HepG2 (cell line): ENCODE data around the gene PTS. TPM values are rescaled to one million over a fixed set of nuclear protein-coding genes. Genes with fewer than 3 reads are reported as not detected.

Source experiments
- ATM ChIP-seq: fragments of 450-650 bp; IDR thresholded peaks from 2 replicates; pipeline ENCODE4 v1.7.1; 2017; ENCODE audit warnings: mild to moderate bottlenecking, borderline replicate concordance
- HNRNPUL1 ChIP-seq: fragments of 200-400 bp; formaldehyde crosslinking; IDR thresholded peaks from 2 replicates; pipeline ENCODE4 v1.6.1; 2017; ENCODE audit warnings: low read depth, mild to moderate bottlenecking, low read length, moderate library complexity
- KDM1A ChIP-seq: IDR thresholded peaks from 2 replicates; pipeline ENCODE4 v1.6.1; 2016; ENCODE audit warnings: missing compliant biosample characterization
- MTF2 ChIP-seq: sonication (generic); formaldehyde crosslinking; IDR thresholded peaks from 2 replicates; pipeline ENCODE4 v1.5.0; 2020; ENCODE audit warnings: missing genetic modification reagents, borderline replicate concordance
- NKX3-1 ChIP-seq: sonication (generic); formaldehyde crosslinking; IDR thresholded peaks from 2 replicates; pipeline ENCODE4 v1.5.0; 2020; ENCODE audit warnings: missing genetic modification reagents
- RCOR2 ChIP-seq: IDR thresholded peaks from 2 replicates; pipeline ENCODE4 v1.6.1; 2016; ENCODE audit warnings: missing biosample characterization, missing genetic modification reagents
- SMAD9 ChIP-seq: sonication (generic); formaldehyde crosslinking; IDR thresholded peaks from 2 replicates; pipeline ENCODE4 v1.5.1; 2020; ENCODE audit warnings: mild to moderate bottlenecking, missing genetic modification reagents
- THYN1 ChIP-seq: sonication (generic); formaldehyde crosslinking; IDR thresholded peaks from 2 replicates; pipeline ENCODE4 v1.8.1; 2023; ENCODE audit warnings: low read depth, mild to moderate bottlenecking, moderate library complexity, missing genetic modification reagents, borderline replicate concordance
- WIZ ChIP-seq: sonication (generic); formaldehyde crosslinking; IDR thresholded peaks from 2 replicates; pipeline ENCODE4 v1.5.1; 2020; ENCODE audit warnings: mild to moderate bottlenecking, missing genetic modification reagents
- ZFP62 ChIP-seq: sonication (generic); formaldehyde crosslinking; IDR thresholded peaks from 2 replicates; pipeline ENCODE4 v1.4.0; 2020; ENCODE audit warnings: missing genetic modification reagents
- ZFP90 ChIP-seq: sonication (generic); formaldehyde crosslinking; IDR thresholded peaks from 2 replicates; pipeline ENCODE4 v1.8.0; 2022; ENCODE audit warnings: missing genetic modification reagents, mild to moderate bottlenecking, inconsistent platforms, borderline replicate concordance
- ZNF337 ChIP-seq: sonication (generic); formaldehyde crosslinking; IDR thresholded peaks from 2 replicates; pipeline ENCODE4 v1.5.1; 2020; ENCODE audit warnings: missing genetic modification reagents, low read depth, mild to moderate bottlenecking, borderline replicate concordance
- ZNF75D ChIP-seq: sonication (generic); formaldehyde crosslinking; IDR thresholded peaks from 2 replicates; pipeline ENCODE4 v1.8.1; 2023; ENCODE audit warnings: missing genetic modification reagents, mild to moderate bottlenecking, borderline replicate concordance
- ZSCAN31 ChIP-seq: sonication (generic); formaldehyde crosslinking; IDR thresholded peaks from 2 replicates; pipeline ENCODE4 v1.5.0; 2020; ENCODE audit warnings: low read depth, mild to moderate bottlenecking, missing genetic modification reagents
- polyA plus RNA-seq, 8 experiments: library from polyadenylated mRNA; depleted of rRNA in 3 of 8; stranded (reverse) in 7 of 8; unstranded in 1 of 8; fragments of >200 nt; fragmentation: Illumina TruSeq in 4 of 8; extraction: Trizol in 4 of 8; gene quantifications; 2 replicates each; pipeline versions ENCODE4 v1.2.1 to v1.2.3, GENCODE V29; 2011 to 2016; ENCODE audit warnings: low read depth in 4 of 8, missing spikeins in 1 of 8, mixed read lengths in 1 of 8; ENCODE audit not compliant: insufficient read depth in 1 of 8
- total RNA-seq, 5 experiments: library from RNA; depleted of rRNA; stranded (reverse); fragments of >200 nt; fragmentation: Illumina TruSeq; extraction: Trizol; gene quantifications; 2 replicates each; pipeline ENCODE4 v1.2.3, GENCODE V29; 2016; ENCODE audit warnings: low read depth in 1 of 5
- TF ChIP-seq, protein P1 (sequence below): sonication (generic); formaldehyde crosslinking; IDR thresholded peaks from 2 replicates; pipeline ENCODE4 v1.4.0; 2020; ENCODE audit warnings: missing genetic modification reagents
- TF ChIP-seq, protein P2 (sequence below), 2 experiments: IDR thresholded peaks; 2 replicates each; pipeline ENCODE4 v1.6.1; 2011 to 2012; ENCODE audit warnings: low read length in 2 of 2, borderline replicate concordance in 1 of 2, low read depth in 1 of 2, mild to moderate bottlenecking in 1 of 2, moderate library complexity in 1 of 2
- TF ChIP-seq, protein P3 (sequence below): sonication (generic); IDR thresholded peaks from 2 replicates; pipeline ENCODE4 v1.6.1; 2016; ENCODE audit warnings: low read depth, borderline replicate concordance
- TF ChIP-seq, protein P4 (sequence below): sonication (generic); formaldehyde crosslinking; IDR thresholded peaks from 2 replicates; pipeline ENCODE4 v1.8.0; 2022; ENCODE audit warnings: mild to moderate bottlenecking, missing genetic modification reagents, borderline replicate concordance
- TF ChIP-seq, protein P5 (sequence below): sonication (generic); formaldehyde crosslinking; IDR thresholded peaks from 2 replicates; pipeline ENCODE4 v1.8.1; 2023; ENCODE audit warnings: missing genetic modification reagents, mild to moderate bottlenecking, borderline replicate concordance
- TF ChIP-seq, protein P6 (sequence below): sonication (generic); formaldehyde crosslinking; IDR thresholded peaks from 2 replicates; pipeline ENCODE4 v1.8.1; 2023; ENCODE audit warnings: mild to moderate bottlenecking, missing genetic modification reagents

The PTS gene
- total and polyA plus RNA-seq, 2 of the 13 experiments (the other 11 are each of a cell fraction or from before 2014, with no cell fraction given) = 33.6 to 49.3 TPM

DNA sequence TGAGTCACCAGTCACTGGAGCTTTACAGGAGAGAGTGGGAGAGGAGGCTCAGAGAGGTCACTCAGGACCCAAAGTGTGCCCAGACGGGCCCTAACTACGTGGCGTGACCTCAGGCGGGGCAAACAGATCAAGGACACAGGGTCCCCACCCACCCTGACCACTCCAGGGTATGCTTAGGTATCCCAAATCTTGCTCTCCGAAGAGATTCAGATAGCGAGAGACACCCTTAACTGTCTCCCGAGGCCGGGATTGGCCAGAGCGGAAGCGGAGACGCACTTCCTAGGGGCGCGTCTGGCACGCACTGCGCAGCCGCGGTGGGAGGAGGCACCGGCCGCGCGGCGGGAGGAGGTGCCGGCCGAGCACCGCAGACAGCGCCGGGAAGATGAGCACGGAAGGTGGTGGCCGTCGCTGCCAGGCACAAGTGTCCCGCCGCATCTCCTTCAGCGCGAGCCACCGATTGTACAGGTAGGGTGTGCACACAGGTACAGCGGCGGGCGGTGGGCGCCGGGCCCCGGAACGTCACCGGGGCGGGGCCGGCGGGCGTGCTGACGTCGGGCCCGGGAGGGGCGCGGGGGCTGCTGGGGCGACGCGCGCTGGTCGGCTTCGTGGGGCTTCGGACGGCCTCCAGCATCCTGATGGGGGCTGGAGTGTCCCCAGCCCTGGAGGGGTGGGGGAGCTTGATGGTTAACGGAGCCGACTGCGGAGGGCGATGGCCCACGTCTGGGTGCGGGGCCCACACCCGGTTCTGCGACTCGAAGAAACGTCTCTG lies at the start of gene PTS (continued):
- TF ChIP-seq, protein P1, sequence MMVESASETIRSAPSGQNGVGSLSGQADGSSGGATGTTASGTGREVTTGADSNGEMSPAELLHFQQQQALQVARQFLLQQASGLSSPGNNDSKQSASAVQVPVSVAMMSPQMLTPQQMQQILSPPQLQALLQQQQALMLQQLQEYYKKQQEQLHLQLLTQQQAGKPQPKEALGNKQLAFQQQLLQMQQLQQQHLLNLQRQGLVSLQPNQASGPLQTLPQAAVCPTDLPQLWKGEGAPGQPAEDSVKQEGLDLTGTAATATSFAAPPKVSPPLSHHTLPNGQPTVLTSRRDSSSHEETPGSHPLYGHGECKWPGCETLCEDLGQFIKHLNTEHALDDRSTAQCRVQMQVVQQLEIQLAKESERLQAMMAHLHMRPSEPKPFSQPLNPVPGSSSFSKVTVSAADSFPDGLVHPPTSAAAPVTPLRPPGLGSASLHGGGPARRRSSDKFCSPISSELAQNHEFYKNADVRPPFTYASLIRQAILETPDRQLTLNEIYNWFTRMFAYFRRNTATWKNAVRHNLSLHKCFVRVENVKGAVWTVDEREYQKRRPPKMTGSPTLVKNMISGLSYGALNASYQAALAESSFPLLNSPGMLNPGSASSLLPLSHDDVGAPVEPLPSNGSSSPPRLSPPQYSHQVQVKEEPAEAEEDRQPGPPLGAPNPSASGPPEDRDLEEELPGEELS (CRISPR knock-in tag) = peak; percentile 15; the same call in 1 of the 2 replicates
- TF ChIP-seq THYN1 (CRISPR knock-in tag) (no peak), SMAD9 (CRISPR knock-in tag) (no peak; the same call in 1 of the 2 replicates), ZNF337 (CRISPR knock-in tag) (no peak), WIZ (peak; percentile 79; the same call in 1 of the 2 replicates), KDM1A (CRISPR knock-in tag) (0 out of 2 replicates have a peak, but pooled peaks have one; percentile 8), RCOR2 (CRISPR knock-in tag) (no peak; the same call in 1 of the 2 replicates), NKX3-1 (CRISPR knock-in tag) (no peak), ATM (no peak), ZSCAN31 (CRISPR knock-in tag) (no peak), HNRNPUL1 (no peak), ZFP62 (CRISPR knock-in tag) (no peak), MTF2 (CRISPR knock-in tag) (peak; percentile 50; the same call in 1 of the 2 replicates), ZNF75D (no peak), ZFP90 (CRISPR knock-in tag) (peak; percentile 13; the same call in 1 of the 2 replicates)
- TF ChIP-seq, protein P2, sequence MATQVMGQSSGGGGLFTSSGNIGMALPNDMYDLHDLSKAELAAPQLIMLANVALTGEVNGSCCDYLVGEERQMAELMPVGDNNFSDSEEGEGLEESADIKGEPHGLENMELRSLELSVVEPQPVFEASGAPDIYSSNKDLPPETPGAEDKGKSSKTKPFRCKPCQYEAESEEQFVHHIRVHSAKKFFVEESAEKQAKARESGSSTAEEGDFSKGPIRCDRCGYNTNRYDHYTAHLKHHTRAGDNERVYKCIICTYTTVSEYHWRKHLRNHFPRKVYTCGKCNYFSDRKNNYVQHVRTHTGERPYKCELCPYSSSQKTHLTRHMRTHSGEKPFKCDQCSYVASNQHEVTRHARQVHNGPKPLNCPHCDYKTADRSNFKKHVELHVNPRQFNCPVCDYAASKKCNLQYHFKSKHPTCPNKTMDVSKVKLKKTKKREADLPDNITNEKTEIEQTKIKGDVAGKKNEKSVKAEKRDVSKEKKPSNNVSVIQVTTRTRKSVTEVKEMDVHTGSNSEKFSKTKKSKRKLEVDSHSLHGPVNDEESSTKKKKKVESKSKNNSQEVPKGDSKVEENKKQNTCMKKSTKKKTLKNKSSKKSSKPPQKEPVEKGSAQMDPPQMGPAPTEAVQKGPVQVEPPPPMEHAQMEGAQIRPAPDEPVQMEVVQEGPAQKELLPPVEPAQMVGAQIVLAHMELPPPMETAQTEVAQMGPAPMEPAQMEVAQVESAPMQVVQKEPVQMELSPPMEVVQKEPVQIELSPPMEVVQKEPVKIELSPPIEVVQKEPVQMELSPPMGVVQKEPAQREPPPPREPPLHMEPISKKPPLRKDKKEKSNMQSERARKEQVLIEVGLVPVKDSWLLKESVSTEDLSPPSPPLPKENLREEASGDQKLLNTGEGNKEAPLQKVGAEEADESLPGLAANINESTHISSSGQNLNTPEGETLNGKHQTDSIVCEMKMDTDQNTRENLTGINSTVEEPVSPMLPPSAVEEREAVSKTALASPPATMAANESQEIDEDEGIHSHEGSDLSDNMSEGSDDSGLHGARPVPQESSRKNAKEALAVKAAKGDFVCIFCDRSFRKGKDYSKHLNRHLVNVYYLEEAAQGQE (IDR thresholded peaks at IDR 0.05; ENCODE audit: borderline replicate concordance in 1 of 2, low read depth in 1 of 2, low read length in 2 of 2) = no peak
- TF ChIP-seq, protein P3, sequence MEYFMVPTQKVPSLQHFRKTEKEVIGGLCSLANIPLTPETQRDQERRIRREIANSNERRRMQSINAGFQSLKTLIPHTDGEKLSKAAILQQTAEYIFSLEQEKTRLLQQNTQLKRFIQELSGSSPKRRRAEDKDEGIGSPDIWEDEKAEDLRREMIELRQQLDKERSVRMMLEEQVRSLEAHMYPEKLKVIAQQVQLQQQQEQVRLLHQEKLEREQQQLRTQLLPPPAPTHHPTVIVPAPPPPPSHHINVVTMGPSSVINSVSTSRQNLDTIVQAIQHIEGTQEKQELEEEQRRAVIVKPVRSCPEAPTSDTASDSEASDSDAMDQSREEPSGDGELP = no peak
- TF ChIP-seq, protein P4, sequence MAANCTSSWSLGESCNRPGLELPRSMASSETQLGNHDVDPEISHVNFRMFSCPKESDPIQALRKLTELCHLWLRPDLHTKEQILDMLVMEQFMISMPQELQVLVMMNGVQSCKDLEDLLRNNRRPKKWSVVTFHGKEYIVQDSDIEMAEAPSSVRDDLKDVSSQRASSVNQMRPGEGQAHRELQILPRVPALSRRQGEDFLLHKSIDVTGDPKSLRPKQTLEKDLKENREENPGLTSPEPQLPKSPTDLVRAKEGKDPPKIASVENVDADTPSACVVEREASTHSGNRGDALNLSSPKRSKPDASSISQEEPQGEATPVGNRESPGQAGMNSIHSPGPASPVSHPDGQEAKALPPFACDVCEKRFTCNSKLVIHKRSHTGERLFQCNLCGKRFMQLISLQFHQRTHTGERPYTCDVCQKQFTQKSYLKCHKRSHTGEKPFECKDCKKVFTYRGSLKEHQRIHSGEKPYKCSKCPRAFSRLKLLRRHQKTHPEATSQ (CRISPR knock-in tag) = no peak
- TF ChIP-seq, protein P5, sequence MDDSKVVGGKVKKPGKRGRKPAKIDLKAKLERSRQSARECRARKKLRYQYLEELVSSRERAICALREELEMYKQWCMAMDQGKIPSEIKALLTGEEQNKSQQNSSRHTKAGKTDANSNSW (CRISPR knock-in tag) = no peak
- TF ChIP-seq, protein P6, sequence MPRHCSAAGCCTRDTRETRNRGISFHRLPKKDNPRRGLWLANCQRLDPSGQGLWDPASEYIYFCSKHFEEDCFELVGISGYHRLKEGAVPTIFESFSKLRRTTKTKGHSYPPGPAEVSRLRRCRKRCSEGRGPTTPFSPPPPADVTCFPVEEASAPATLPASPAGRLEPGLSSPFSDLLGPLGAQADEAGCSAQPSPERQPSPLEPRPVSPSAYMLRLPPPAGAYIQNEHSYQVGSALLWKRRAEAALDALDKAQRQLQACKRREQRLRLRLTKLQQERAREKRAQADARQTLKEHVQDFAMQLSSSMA = no peak; the same call in 1 of the 2 replicates
